Mesodermal cell (in vitro differentiated cells): ENCODE measurements around the gene TRIM47.
A peak's percentile ranks its signal among the peaks of the same experiment; 100 is the strongest.

Source experiments
- H3K27ac ChIP-seq: 2 replicates; pipeline ENCODE4 v1.7.0; 2013; ENCODE audit warnings: mild to moderate bottlenecking, low read depth, low read length, moderate library complexity; ENCODE audit not compliant: severe bottlenecking
- H3K36me3 ChIP-seq: 2 replicates; pipeline ENCODE4 v1.7.1; 2013; ENCODE audit warnings: mild to moderate bottlenecking, low read length, moderate library complexity; ENCODE audit not compliant: control insufficient read depth, insufficient read depth
- H3K4me1 ChIP-seq: one replicate; pipeline ENCODE4 v1.7.1; 2013; ENCODE audit warnings: mild to moderate bottlenecking, low read length; ENCODE audit not compliant: insufficient read depth, control insufficient read depth, poor library complexity, severe bottlenecking
- H3K4me3 ChIP-seq: 2 replicates; pipeline ENCODE4 v1.7.0; 2013; ENCODE audit warnings: low read length, control low read depth, mild to moderate bottlenecking; ENCODE audit not compliant: insufficient read depth, poor library complexity, severe bottlenecking; ENCODE audit errors: extremely low read depth
- H3K9me3 ChIP-seq: 2 replicates; pipeline ENCODE4 v1.7.1; 2013; ENCODE audit warnings: mild to moderate bottlenecking, low read length, moderate library complexity; ENCODE audit not compliant: control insufficient read depth
- WGBS, 2 experiments: methylation state at CpG; one replicate each; pipeline ENCODE4 v1.1.5; 2013; ENCODE audit warnings: missing lambda C conversion rate in 2 of 2; ENCODE audit not compliant: insufficient coverage in 2 of 2; 5-methylcytosine and 5-hydroxymethylcytosine counted together

The TRIM47 gene

DNA sequence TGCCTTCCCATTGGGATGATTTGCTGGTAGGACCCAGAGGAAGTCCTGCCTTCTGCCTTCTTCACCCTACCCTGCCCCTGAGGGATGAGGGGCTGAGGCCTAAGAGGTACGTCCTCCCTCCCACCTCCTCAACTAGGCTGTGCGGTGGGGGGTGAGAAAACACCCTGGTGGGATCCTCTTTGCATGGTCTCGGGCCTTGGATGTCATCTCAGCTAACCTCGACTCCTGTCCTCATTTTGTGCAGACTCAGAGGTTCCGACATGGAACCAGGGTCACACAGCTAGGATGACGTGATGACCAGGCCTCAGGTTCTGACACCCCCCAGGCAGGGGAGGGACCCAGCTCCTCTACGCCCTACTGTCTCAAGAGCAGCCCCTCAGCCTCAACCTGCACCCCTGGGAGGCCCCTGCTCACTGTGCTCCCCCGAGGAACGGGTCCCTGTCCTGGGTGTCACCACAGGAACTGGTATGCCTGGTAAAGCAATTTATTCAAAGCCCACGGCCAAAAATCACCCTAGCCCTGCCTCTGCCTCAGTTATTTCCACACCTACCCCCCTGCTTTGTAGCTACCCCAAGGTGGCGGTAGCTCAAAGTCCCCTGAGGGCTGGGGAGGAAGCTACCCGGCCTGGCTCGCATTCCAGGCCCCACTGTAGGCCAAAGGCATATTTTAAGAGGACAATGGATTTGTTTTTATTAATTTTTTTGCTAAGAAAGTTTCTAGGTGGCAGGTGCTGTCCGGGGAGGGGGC is 51.6 kb downstream of the TRIM47 start:
- no peak overlapping the region for H3K4me3 ChIP-seq
- peak overlapping the region; percentile 57 for H3K27ac ChIP-seq
- H3K4me1 ChIP-seq = peaks cover 3% of the 10 kb centered on the region
- H3K9me3 ChIP-seq = no peaks in the 10 kb centered on the region
- peaks cover 27% of the 10 kb centered on the region for H3K36me3 ChIP-seq
- 92 to 94% methylated on average over 10 of the region's 14 CpGs for WGBS, 2 experiments

DNA sequence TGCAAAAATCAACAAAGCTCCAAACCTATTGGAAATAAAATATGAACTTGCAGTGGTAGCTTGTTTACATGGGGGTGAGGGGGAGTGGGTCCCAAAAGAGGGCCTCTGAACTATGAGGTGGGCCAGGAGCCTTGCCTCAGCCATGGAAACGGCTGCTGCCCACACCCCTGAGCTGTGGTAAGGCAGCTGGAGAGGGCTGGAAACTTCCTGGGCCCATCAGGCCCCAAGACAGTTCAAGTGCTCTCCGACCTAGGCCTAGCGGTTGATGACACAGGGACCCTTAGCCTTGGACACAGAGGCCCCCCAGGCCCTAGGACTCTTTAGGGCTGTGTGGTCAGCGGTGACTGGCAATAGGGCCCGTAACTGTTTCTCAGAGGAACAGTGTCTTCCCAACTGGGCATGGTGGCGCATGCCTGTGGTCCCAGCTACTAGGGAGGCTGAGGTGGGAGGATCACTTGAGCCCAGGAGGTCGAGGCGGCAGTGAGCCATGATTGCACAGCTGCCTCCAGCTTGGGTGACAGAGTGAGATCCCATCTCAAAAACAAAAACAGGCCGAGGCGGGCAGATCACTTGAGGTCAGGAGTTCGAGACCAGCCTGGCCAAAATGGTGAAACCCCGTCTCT is 52.5 kb downstream of the TRIM47 start:
- H3K27ac ChIP-seq = no peak overlapping the region
- H3K36me3 ChIP-seq = peaks cover 36% of the 10 kb centered on the region
- WGBS, 2 experiments = 94 to 96% methylated on average over 8 to 12 of the region's 12 CpGs
- H3K9me3 ChIP-seq = no peaks in the 10 kb centered on the region
- peaks cover 1% of the 10 kb centered on the region for H3K4me1 ChIP-seq
- no peak overlapping the region for H3K4me3 ChIP-seq

DNA sequence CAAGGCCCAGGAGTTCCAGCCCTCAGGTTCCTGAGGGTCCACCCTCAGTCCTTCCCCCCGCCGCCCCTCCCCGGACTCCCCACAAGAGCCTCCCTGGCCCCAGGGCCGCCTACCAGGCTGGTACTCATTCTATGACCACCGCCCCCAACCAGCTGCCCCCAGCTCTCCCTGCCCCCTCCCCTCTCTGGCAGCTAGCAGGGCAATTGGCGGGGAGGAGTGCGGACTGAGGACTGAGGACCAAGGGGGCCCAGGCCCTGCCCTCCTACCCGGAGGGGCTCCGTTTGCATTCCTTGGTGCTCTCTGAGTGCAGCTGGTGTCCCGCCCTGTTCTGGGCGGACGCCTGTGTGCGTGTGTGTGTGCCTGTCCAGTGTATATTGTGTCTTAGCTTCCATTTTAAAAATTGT is 53.2 kb downstream of the TRIM47 start:
- Histone ChIP-seq H3K36me3 (peaks cover 41% of the 10 kb centered on the region), H3K27ac (no peak overlapping the region), H3K4me1 (no peaks in the 10 kb centered on the region), H3K4me3 (no peak overlapping the region), H3K9me3 (no peaks in the 10 kb centered on the region)
- 90 to 94% methylated on average over 3 to 8 of the region's 13 CpGs for WGBS, 2 experiments

DNA sequence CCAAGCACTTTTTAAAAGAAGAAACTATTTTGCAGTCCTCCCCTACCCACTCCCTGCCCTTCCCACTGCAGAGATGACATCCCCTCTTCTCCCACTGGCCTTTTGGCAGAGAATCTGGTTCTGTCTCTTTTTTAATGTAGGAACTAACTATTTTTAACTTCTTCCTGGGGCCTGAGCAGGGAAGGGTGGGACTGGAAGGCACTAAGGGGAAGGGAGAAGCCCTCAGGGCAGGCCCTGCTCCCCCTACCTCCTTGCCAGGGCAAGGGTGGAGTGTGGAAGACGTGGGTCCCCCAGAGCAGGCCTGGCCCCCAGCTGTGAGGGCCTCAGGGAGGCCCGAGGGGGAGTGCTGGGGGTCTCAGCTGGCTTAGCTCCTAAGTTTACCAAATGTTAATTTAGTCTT is 53.7 kb downstream of the TRIM47 start:
- no peaks in the 10 kb centered on the region for H3K4me1 ChIP-seq
- peak overlapping the region; percentile 16 for H3K27ac ChIP-seq
- no peaks in the 10 kb centered on the region for H3K9me3 ChIP-seq
- WGBS, 2 experiments = 100% methylated on average over 1 of the region's 2 CpGs; no CpG with 5 or more reads in 1 of the 2 experiments
- H3K36me3 ChIP-seq = peaks cover 46% of the 10 kb centered on the region
- no peak overlapping the region for H3K4me3 ChIP-seq
